Esophagus squamous epithelium (tissue), 5 donors: ENCODE measurements around the gene SOCS6. TPM values are rescaled to one million over a fixed set of nuclear protein-coding genes. Genes with fewer than 3 reads are reported as not detected.

Experiments used
- DNase-seq: peaks from one replicate; lab custom pipeline; 2025; lab: John Stamatoyannopoulos, UW
- H3K27ac ChIP-seq, 4 donors: fragments of 200-600 bp; sonication (generic); one replicate each; pipeline ENCODE4 v1.5.1; 2016 to 2019; ENCODE audit warnings: mild to moderate bottlenecking in 1 of 4
- H3K27me3 ChIP-seq, 4 donors: fragments of 200-600 bp; sonication (generic); 1 replicate in 3 of 4; 2 replicates in 1 of 4; pipeline versions ENCODE4 v1.5.1 to v1.6.0; 2017 to 2021; ENCODE audit warnings: antibody characterized with exemption in 1 of 4
- H3K36me3 ChIP-seq, 3 donors: fragments of 200-600 bp; sonication (generic); one replicate each; pipeline ENCODE4 v1.5.1; 2016 to 2019
- H3K4me1 ChIP-seq, 3 donors: fragments of 200-600 bp; sonication (generic); one replicate each; pipeline ENCODE4 v1.5.1; 2017 to 2019
- H3K4me3 ChIP-seq, 4 donors: fragments of 200-600 bp; sonication (generic); 1 replicate in 3 of 4; 2 replicates in 1 of 4; pipeline ENCODE4 v1.5.1; 2016 to 2019; ENCODE audit warnings: mild to moderate bottlenecking in 2 of 4, moderate library complexity in 1 of 4
- H3K9me3 ChIP-seq, 3 donors: fragments of 200-600 bp; sonication (generic); one replicate each; pipeline ENCODE4 v1.5.1; 2016 to 2019
- POLR2A ChIP-seq, 4 donors: fragments of 450-650 bp; IDR thresholded peaks; one replicate each; pipeline ENCODE4 v1.6.1; 2017; ENCODE audit warnings: antibody characterized with exemption in 4 of 4, mild to moderate bottlenecking in 4 of 4, moderate library complexity in 3 of 4
- WGBS, 2 donors: methylation state at CpG; one replicate each; pipeline ENCODE4 v1.1.5; 2018; 5-methylcytosine and 5-hydroxymethylcytosine counted together
- intact Hi-C: fragments of 100-400 bp; cut with DNase I; formaldehyde crosslinking; loops from one replicate; pipeline ENCODE4 v1.15.0; 2022
- total RNA-seq, 4 donors: library from RNA; depleted of rRNA; stranded (reverse); fragments of >200 nt; gene quantifications; one replicate each; pipeline ENCODE4 v1.1.0, GENCODE V29; 2016
- TF ChIP-seq, protein P1 (sequence below), 6 experiments: fragments of 450-650 bp in 4 of 6; fragments of 200-600 bp in 2 of 6; sonication (generic) in 2 of 6; IDR thresholded peaks; one replicate each; pipeline ENCODE4 v1.5.1; 2016 to 2019; ENCODE audit warnings: antibody characterized with exemption in 6 of 6, mild to moderate bottlenecking in 4 of 6, moderate library complexity in 4 of 6
- donor health status: DM: yes; HTN: yes; CAD: no.

The SOCS6 gene
- total RNA-seq, 4 donors from 2014 or later, result 18.8 to 23.2 (median 19.9) TPM

DNA sequence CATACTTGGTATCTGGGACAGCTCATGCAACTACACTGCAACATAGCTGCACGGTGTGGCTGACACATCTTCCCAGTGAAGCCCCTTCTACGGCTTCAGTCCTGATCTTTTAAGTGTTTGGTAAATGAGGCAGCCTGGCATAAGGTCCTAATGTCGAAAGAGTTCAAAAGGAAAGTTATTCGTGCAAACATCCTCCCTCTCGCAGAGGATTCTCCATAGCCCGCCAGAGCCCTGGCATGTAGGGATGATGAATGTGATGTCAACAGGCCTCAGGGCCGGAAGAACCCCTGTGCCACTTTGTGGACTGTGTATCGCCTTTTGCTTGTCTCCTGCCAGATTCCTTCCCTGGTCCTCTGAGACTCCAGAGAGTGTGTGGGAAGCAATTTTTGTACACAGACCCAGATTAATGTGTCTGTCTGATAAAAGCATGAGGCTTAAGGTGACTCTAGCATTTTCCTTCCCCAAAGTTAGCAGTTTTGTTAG is 88.5 kb downstream of the SOCS6 start:
- no peaks in the 10 kb centered on the region for H3K27me3 ChIP-seq
- WGBS, 2 donors, result 32 to 36% methylated on average over 6 to 8 of the region's 8 CpGs
- intact Hi-C loops, result no loop called here
- no peaks in the 10 kb centered on the region for H3K9me3 ChIP-seq
- H3K4me1 ChIP-seq, result peaks cover 0 to 15% (median 3%) of the 10 kb centered on the region in 3 donors
- no peaks in the 10 kb centered on the region for H3K36me3 ChIP-seq
- no peak for DNase-seq
- H3K4me3 ChIP-seq, result no peak overlapping the region
- H3K27ac ChIP-seq, result no peak overlapping the region
- TF ChIP-seq, protein P1, sequence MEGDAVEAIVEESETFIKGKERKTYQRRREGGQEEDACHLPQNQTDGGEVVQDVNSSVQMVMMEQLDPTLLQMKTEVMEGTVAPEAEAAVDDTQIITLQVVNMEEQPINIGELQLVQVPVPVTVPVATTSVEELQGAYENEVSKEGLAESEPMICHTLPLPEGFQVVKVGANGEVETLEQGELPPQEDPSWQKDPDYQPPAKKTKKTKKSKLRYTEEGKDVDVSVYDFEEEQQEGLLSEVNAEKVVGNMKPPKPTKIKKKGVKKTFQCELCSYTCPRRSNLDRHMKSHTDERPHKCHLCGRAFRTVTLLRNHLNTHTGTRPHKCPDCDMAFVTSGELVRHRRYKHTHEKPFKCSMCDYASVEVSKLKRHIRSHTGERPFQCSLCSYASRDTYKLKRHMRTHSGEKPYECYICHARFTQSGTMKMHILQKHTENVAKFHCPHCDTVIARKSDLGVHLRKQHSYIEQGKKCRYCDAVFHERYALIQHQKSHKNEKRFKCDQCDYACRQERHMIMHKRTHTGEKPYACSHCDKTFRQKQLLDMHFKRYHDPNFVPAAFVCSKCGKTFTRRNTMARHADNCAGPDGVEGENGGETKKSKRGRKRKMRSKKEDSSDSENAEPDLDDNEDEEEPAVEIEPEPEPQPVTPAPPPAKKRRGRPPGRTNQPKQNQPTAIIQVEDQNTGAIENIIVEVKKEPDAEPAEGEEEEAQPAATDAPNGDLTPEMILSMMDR (IDR thresholded peaks at IDR 0.05), result no peak
- no peak for TF ChIP-seq POLR2A (IDR thresholded peaks at IDR 0.05)

DNA sequence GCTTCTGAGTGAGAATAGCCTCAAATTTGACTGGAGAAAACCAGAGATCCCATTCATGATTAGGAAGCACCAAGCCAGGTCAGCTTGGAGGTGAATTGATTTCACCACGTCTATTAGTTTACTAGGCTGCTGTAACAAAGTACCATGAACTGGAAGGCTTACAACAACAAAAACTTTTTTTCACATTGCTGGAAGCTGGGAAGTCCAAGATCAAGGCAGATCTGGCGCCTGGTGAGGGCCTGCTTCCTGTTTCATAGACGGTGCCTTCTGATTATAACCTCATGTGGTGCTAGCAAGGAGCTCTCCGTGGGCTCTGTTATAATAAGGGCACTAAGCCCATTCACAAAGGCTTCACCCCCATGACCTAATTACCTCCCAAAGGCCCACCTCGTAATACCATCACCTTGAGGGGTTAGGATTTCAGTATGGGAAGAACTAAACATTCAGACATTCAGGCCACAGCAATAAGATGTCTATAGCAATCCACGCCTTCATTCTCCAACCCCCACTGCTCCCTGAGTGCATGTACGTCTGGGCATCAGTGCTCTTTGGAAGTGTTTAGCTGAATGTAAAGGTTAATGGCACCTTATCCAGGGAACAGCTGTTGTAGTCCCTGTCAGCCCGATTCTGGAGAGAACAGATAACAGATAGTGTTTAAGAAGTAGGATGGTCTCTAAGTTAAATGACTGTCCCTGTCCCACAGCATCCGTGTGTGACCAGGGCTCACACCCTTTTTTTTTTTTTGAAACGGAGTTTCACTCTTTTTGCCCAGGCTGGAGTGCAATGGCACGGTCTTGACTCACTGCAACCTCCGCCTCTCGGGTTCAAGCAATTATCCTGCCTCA is 89.2 kb downstream of the SOCS6 start:
- no peaks in the 10 kb centered on the region for H3K36me3 ChIP-seq
- H3K27me3 ChIP-seq, result no peaks in the 10 kb centered on the region
- no peak overlapping the region for H3K4me3 ChIP-seq
- intact Hi-C loops, result no loop called here
- peaks cover 0 to 12% (median 3%) of the 10 kb centered on the region in 3 donors for H3K4me1 ChIP-seq
- no peak overlapping the region for H3K27ac ChIP-seq
- TF ChIP-seq POLR2A (IDR thresholded peaks at IDR 0.05), result no peak
- TF ChIP-seq, protein P1 (IDR thresholded peaks at IDR 0.05), result no peak
- WGBS, 2 donors, result 66 to 73% methylated on average over 13 of the region's 13 CpGs
- no peak for DNase-seq
- H3K9me3 ChIP-seq, result no peaks in the 10 kb centered on the region

Other genes starting within 250 kb of the SOCS6 start
- 10 to 100 TPM in 2 of 4 donors, 1 to 10 TPM in 2; 4.1 to 14.4 (median 9.2) TPM for gene RTTN, start 83.4 kb upstream of the SOCS6 start, total RNA-seq